A673 (cell line): Measurements from ENCODE around the gene KPTN.

Experiments
- EZH2 ChIP-seq: fragments of 200-600 bp; sonication (generic); IDR thresholded peaks from 2 replicates; pipeline ENCODE4 v1.6.1; 2017; ENCODE audit warnings: borderline replicate concordance, low read depth, mild to moderate bottlenecking, mixed read lengths, antibody characterized with exemption, low read length; ENCODE audit not compliant: poor library complexity, severe bottlenecking
- TF ChIP-seq, protein P1 (sequence below): fragments of 300-800, 200-600 bp; sonication (generic); conservative IDR thresholded peaks from 2 replicates; pipeline ENCODE4 v1.5.1; 2017; ENCODE audit warnings: low read depth, mild to moderate bottlenecking, antibody characterized with exemption, low read length, moderate library complexity, mixed read lengths

DNA sequence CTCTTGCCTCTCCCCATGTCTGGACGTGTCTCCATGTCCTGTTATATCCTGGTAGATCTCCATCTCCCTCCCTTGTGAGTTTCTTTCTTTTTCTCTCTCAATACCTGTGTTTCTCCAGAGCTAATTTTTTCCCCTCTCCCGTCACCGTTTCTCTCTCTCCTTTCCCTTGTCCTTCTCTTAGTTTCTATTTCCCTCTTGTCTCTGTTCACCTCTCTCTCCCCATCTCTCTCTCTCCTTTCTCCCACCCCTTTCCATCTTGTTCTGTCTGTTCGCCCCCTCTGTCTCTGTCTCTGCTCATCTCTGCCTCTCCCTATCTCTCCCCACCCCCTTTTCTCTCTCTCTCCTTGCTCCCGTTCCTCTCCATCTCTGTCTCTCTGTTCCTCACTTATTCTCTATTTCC lies 25.3 kb downstream of the KPTN start:
- TF ChIP-seq, protein P1, sequence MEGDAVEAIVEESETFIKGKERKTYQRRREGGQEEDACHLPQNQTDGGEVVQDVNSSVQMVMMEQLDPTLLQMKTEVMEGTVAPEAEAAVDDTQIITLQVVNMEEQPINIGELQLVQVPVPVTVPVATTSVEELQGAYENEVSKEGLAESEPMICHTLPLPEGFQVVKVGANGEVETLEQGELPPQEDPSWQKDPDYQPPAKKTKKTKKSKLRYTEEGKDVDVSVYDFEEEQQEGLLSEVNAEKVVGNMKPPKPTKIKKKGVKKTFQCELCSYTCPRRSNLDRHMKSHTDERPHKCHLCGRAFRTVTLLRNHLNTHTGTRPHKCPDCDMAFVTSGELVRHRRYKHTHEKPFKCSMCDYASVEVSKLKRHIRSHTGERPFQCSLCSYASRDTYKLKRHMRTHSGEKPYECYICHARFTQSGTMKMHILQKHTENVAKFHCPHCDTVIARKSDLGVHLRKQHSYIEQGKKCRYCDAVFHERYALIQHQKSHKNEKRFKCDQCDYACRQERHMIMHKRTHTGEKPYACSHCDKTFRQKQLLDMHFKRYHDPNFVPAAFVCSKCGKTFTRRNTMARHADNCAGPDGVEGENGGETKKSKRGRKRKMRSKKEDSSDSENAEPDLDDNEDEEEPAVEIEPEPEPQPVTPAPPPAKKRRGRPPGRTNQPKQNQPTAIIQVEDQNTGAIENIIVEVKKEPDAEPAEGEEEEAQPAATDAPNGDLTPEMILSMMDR: no peak
- TF ChIP-seq EZH2: no peak
